SU-DHL-6 (cell line): ENCODE data around the gene TP63.

Experiments used
- H2AFZ ChIP-seq: fragments of 200-600 bp; sonication (generic); 2 replicates; pipeline ENCODE4 v1.6.1; 2014; ENCODE audit warnings: low read depth, mild to moderate bottlenecking, moderate library complexity, mixed read lengths, antibody characterized with exemption, low read length; ENCODE audit not compliant: severe bottlenecking
- H3F3A ChIP-seq: fragments of 200-600 bp; shearing (Covaris generic); 2 replicates; pipeline ENCODE4 v1.6.0; 2016; ENCODE audit warnings: antibody characterized with exemption, mild to moderate bottlenecking; ENCODE audit not compliant: insufficient read depth
- H3K27ac ChIP-seq: fragments of 200-600 bp; sonication (generic); 2 replicates; pipeline ENCODE4 v1.5.1; 2016; ENCODE audit warnings: low read depth, mild to moderate bottlenecking, low read length, moderate library complexity, mixed read lengths
- H3K27me3 ChIP-seq: fragments of 200-600 bp; sonication (generic), shearing (Covaris generic); 2 replicates; pipeline ENCODE4 v1.6.0; 2014; ENCODE audit warnings: mild to moderate bottlenecking, low read length
- H3K36me3 ChIP-seq: fragments of 200-600 bp; sonication (generic); 2 replicates; pipeline ENCODE4 v1.6.1; 2014; ENCODE audit warnings: mild to moderate bottlenecking, low read length, mixed read lengths
- H3K4me2 ChIP-seq: fragments of 300-600, 200-600 bp; shearing (Covaris generic), sonication (generic); 2 replicates; pipeline ENCODE4 v1.6.0; 2014; ENCODE audit warnings: low read length, low read depth, mild to moderate bottlenecking; ENCODE audit not compliant: poor library complexity, severe bottlenecking
- H3K4me3 ChIP-seq: fragments of 200-600 bp; sonication (generic); 2 replicates; pipeline ENCODE4 v1.5.1; 2014; ENCODE audit warnings: antibody characterized with exemption, low read length, mild to moderate bottlenecking, mixed read lengths; ENCODE audit not compliant: insufficient read depth, poor library complexity, severe bottlenecking
- H3K79me2 ChIP-seq: fragments of 200-600 bp; sonication (generic); 2 replicates; pipeline ENCODE4 v1.6.1; 2014; ENCODE audit warnings: mild to moderate bottlenecking, low read length, moderate library complexity; ENCODE audit not compliant: insufficient read depth
- H3K9ac ChIP-seq: fragments of 200-600 bp; sonication (generic); 2 replicates; pipeline ENCODE4 v1.7.0; 2014; ENCODE audit warnings: mild to moderate bottlenecking, low read length
- H3K9me2 ChIP-seq: fragments of 200-600 bp; sonication (generic); replicated peaks from 2 replicates; pipeline ENCODE4 v1.6.1; 2014; ENCODE audit warnings: low read length; ENCODE audit not compliant: insufficient read depth
- H3K9me3 ChIP-seq: fragments of 200-600 bp; sonication (generic); 2 replicates; pipeline ENCODE4 v1.6.1; 2014; ENCODE audit warnings: low read length, mixed read lengths; ENCODE audit not compliant: insufficient read depth
- H4K20me1 ChIP-seq: fragments of 200-600 bp; sonication (generic); 2 replicates; pipeline ENCODE4 v1.6.1; 2014; ENCODE audit warnings: low read depth, mild to moderate bottlenecking, antibody characterized with exemption, low read length, moderate library complexity, mixed read lengths
- CTCF ChIP-seq: fragments of 200-600 bp; sonication (generic); IDR thresholded peaks from one replicate; pipeline ENCODE4 v1.5.1; 2017; ENCODE audit warnings: antibody characterized with exemption, mild to moderate bottlenecking, low read length, moderate library complexity; ENCODE audit not compliant: insufficient read depth, poor library complexity, severe bottlenecking
- EZH2phosphoT487 ChIP-seq: fragments of 200-600 bp; sonication (generic), shearing (Covaris generic); conservative IDR thresholded peaks from 2 replicates; pipeline ENCODE4 v1.6.1; 2018; ENCODE audit warnings: mild to moderate bottlenecking, antibody characterized with exemption, low read length, moderate library complexity, mixed read lengths

Gene TP63

DNA sequence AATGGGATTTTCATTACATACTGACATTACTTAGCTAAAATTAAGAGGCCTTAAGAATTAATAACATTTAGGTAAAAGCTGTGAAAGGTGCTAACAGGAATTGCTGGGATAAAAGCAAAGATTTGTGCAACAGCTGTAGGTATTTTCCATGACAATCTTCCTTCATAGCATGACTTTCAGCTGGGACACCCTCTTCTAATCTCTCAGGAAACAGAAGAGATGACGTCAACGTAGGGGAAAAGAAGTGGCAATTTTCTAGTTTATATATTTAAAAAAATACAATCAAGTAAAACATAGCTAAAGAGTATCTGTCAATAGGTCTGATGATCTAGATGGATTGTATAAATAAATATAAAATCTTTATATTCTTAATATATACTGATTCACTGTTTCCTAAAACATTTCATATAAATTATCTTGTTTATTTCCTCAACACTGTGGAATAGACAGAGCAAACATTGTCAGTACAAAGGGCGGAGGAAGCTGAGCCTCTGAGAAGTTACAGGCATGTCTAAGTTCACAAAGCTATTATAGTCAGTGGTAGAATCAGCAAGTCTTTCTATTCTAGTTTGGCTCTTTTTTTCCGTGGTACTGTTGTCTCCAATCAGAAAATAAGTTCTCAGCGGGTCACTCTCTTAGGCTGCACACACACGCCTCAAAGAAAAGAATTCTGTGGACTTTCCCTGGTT is 272.5 kb downstream of the TP63 start:
- Histone ChIP-seq H3K27ac (no peak overlapping the region), H3K9ac (no peak overlapping the region), H3K27me3 (no peaks in the 10 kb centered on the region), H3K36me3 (no peaks in the 10 kb centered on the region), H3F3A (no peaks in the 10 kb centered on the region), H3K4me3 (no peak overlapping the region), H4K20me1 (no peaks in the 10 kb centered on the region), H3K9me3 (no peaks in the 10 kb centered on the region), H3K9me2 (no peaks in the 10 kb centered on the region), H3K79me2 (no peaks in the 10 kb centered on the region), H3K4me2 (no peak overlapping the region), H2AFZ (no peak overlapping the region)
- TF ChIP-seq EZH2phosphoT487 = no peak
- TF ChIP-seq CTCF = no peak

DNA sequence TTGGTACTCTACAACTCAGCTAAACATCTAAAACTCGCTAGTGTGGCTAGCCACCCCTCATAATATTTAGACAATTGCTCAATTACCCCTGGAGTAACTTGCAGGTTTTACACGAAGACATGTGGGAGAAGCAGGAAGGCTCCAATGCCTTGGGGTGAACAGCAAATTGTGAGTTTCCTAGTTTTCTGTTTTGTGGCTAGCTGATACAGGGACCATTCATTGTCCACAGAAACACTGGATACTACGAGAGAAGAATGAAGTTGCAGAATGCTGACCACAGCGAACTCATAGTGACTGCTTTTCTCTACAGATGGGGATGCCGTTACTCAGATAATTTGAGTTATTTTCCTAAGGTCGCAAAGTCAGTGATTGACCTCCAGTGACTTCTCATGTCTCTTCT is 276.6 kb downstream of the TP63 start:
- H3K27me3 ChIP-seq = no peaks in the 10 kb centered on the region
- no peak overlapping the region for H3K9ac ChIP-seq
- TF ChIP-seq EZH2phosphoT487 (no peak), CTCF (no peak)
- no peaks in the 10 kb centered on the region for H3K36me3 ChIP-seq
- H3K9me2 ChIP-seq = no peaks in the 10 kb centered on the region
- no peak overlapping the region for H3K4me3 ChIP-seq
- no peak overlapping the region for H2AFZ ChIP-seq
- H3K4me2 ChIP-seq = no peak overlapping the region
- H3K27ac ChIP-seq = no peak overlapping the region
- no peaks in the 10 kb centered on the region for H3F3A ChIP-seq
- H3K9me3 ChIP-seq = no peaks in the 10 kb centered on the region
- H4K20me1 ChIP-seq = no peaks in the 10 kb centered on the region
- H3K79me2 ChIP-seq = no peaks in the 10 kb centered on the region

GRCh38 chr3:189908646-189909045 is 277.5 kb downstream of the TP63 start:
- H3K4me3 ChIP-seq = no peak overlapping the region
- no peaks in the 10 kb centered on the region for H3K9me3 ChIP-seq
- H3K27ac ChIP-seq = no peak overlapping the region
- H3K9ac ChIP-seq = no peak overlapping the region
- H3F3A ChIP-seq = no peaks in the 10 kb centered on the region
- H3K27me3 ChIP-seq = no peaks in the 10 kb centered on the region
- no peak overlapping the region for H3K4me2 ChIP-seq
- no peak overlapping the region for H2AFZ ChIP-seq
- no peaks in the 10 kb centered on the region for H3K9me2 ChIP-seq
- no peaks in the 10 kb centered on the region for H3K36me3 ChIP-seq
- no peaks in the 10 kb centered on the region for H3K79me2 ChIP-seq
- TF ChIP-seq EZH2phosphoT487 (no peak), CTCF (no peak)
- no peaks in the 10 kb centered on the region for H4K20me1 ChIP-seq
